ENCODE measurements around the gene NGB. TPM values are rescaled to one million over a fixed set of nuclear protein-coding genes. Genes with fewer than 3 reads are reported as not detected.

NGB gene
- total RNA-seq, 2 donors from 2014 or later = not detected

DNA sequence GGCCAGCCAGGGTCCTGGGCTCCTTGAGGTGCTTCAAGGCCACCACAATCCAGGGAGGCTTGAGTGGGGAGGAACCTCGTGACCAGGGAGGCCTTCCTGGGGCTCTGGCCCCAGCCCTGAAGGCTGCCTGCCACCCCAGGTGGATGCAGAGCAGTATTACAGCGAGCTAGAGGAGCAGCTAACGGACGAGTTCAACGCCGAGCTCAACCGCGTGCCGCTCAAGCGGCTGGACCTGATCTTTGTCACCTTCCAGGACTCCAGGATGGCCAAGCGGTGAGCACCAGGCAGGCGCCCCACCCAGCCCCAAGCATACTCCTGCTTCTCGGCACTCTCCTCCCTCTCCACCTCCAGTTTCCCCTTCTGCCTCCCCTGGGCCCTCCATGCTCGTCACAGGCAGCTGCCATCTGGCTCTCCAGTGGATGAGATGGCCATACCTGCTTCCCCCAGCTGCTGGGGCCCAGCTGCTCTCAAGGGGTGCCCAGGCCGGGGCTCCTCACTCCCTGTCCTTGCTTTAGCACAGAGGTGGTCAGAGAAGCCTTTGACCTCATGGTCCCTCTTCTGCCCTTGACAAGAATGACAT is 30.6 kb downstream of the NGB start:
- Mint-ChIP-seq H3K9me3 (no peaks in the 10 kb centered on the region), H3K4me3 (no peak overlapping the region), H3K36me3 (ENCODE audit: low read depth) (no peaks in the 10 kb centered on the region), H3K27ac (no peak overlapping the region), H3K4me1 (no peaks in the 10 kb centered on the region), H3K27me3 (ENCODE audit: insufficient read depth) (peaks cover 5% of the 10 kb centered on the region)
- no peak overlapping the region for H3K9ac ChIP-seq (ENCODE audit: extremely low read depth, low read length, poor library complexity, severe bottlenecking)
- H3K27me3 ChIP-seq (ENCODE audit: control insufficient read depth, insufficient read depth, low read length, poor library complexity, severe bottlenecking) = no peaks in the 10 kb centered on the region
- H3K27ac ChIP-seq (ENCODE audit: low read depth, low read length) = no peak overlapping the region
- no peaks in the 10 kb centered on the region for H3K9me3 ChIP-seq (ENCODE audit: control insufficient read depth, low read length)
- H3K4me1 ChIP-seq (ENCODE audit: control insufficient read depth, insufficient read depth, low read length) = no peaks in the 10 kb centered on the region
- H3K36me3 ChIP-seq (ENCODE audit: control insufficient read depth, insufficient read depth, low read length) = no peaks in the 10 kb centered on the region
- no peak overlapping the region for H3K4me3 ChIP-seq (ENCODE audit: low read length)
- TF ChIP-seq, protein P1, sequence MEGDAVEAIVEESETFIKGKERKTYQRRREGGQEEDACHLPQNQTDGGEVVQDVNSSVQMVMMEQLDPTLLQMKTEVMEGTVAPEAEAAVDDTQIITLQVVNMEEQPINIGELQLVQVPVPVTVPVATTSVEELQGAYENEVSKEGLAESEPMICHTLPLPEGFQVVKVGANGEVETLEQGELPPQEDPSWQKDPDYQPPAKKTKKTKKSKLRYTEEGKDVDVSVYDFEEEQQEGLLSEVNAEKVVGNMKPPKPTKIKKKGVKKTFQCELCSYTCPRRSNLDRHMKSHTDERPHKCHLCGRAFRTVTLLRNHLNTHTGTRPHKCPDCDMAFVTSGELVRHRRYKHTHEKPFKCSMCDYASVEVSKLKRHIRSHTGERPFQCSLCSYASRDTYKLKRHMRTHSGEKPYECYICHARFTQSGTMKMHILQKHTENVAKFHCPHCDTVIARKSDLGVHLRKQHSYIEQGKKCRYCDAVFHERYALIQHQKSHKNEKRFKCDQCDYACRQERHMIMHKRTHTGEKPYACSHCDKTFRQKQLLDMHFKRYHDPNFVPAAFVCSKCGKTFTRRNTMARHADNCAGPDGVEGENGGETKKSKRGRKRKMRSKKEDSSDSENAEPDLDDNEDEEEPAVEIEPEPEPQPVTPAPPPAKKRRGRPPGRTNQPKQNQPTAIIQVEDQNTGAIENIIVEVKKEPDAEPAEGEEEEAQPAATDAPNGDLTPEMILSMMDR (conservative IDR thresholded peaks at IDR 0.05) = no peak
- no peak for DNase-seq
- 89 to 90% methylated on average over 12 to 15 of the region's 15 CpGs for WGBS, 2 experiments (ENCODE audit: insufficient coverage in 1 of 2, insufficient read length in 1 of 2)

DNA sequence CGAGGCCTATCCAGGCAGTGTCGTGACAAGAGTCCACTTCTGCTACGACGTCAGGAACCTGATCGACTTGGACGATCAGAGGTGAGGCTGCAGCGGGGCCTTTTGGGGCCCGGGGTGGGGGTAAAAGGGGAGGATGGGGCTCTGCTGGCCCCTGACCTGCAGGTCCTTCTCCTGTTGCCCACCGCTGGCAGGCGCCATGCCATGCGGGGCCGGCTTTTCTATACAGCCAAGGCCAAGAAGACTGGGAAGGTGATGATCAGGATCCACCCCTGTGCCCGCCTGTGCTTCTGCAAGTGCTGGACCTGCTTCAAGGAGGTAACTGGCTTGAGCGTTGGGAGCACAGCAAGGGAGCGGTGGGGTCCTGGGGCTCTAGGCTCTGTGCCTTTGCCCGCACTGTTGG is 31.6 kb downstream of the NGB start:
- 95 to 97% methylated on average over 5 to 16 of the region's 16 CpGs for WGBS, 2 experiments (ENCODE audit: insufficient coverage in 1 of 2, insufficient read length in 1 of 2)
- H3K4me3 Mint-ChIP-seq = no peak overlapping the region

DNA sequence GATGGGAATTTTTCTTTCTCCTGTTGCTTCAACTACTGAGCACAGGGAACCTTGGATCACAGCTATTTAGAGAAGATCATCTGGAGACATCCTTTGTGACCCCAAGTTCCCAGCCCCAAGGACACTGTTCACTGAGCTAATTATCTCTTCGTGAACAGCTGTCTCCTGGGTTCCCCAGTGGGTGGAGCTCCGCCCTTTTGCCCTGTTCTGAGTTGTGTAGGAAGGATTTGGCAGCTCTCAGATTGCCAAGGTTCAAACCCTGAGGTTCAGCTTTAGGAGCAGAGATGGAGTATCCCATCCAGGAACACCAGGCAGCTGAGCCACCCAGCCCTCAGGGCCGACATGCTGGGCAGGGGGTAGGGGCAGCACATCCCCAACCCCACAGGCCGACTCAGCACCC is 32.0 kb downstream of the NGB start:
- Mint-ChIP-seq H3K9me3 (no peaks in the 10 kb centered on the region), H3K36me3 (ENCODE audit: low read depth) (no peaks in the 10 kb centered on the region), H3K4me3 (no peak overlapping the region), H3K27ac (no peak overlapping the region), H3K27me3 (ENCODE audit: insufficient read depth) (peaks cover 5% of the 10 kb centered on the region), H3K4me1 (no peaks in the 10 kb centered on the region)
- Histone ChIP-seq H3K27me3 (ENCODE audit: control insufficient read depth, insufficient read depth, low read length, poor library complexity, severe bottlenecking) (no peaks in the 10 kb centered on the region), H3K4me3 (ENCODE audit: low read length) (no peak overlapping the region), H3K27ac (ENCODE audit: low read depth, low read length) (no peak overlapping the region), H3K4me1 (ENCODE audit: control insufficient read depth, insufficient read depth, low read length) (no peaks in the 10 kb centered on the region), H3K36me3 (ENCODE audit: control insufficient read depth, insufficient read depth, low read length) (no peaks in the 10 kb centered on the region), H3K9me3 (ENCODE audit: control insufficient read depth, low read length) (no peaks in the 10 kb centered on the region), H3K9ac (ENCODE audit: extremely low read depth, low read length, poor library complexity, severe bottlenecking) (no peak overlapping the region)
- 75 to 78% methylated on average over 4 of the region's 4 CpGs for WGBS, 2 experiments (ENCODE audit: insufficient coverage in 1 of 2, insufficient read length in 1 of 2)
- no peak for DNase-seq
- TF ChIP-seq, protein P1 (conservative IDR thresholded peaks at IDR 0.05) = no peak

More for the DNA sequence above, 31.6 kb downstream of the NGB start:
- no peaks in the 10 kb centered on the region for H3K4me1 ChIP-seq (ENCODE audit: control insufficient read depth, insufficient read depth, low read length)
- no peaks in the 10 kb centered on the region for H3K27me3 ChIP-seq (ENCODE audit: control insufficient read depth, insufficient read depth, low read length, poor library complexity, severe bottlenecking)
- H3K36me3 ChIP-seq (ENCODE audit: control insufficient read depth, insufficient read depth, low read length) = no peaks in the 10 kb centered on the region
- no peaks in the 10 kb centered on the region for H3K4me1 Mint-ChIP-seq
- peaks cover 5% of the 10 kb centered on the region for H3K27me3 Mint-ChIP-seq (ENCODE audit: insufficient read depth)
- H3K36me3 Mint-ChIP-seq (ENCODE audit: low read depth) = no peaks in the 10 kb centered on the region
- H3K9me3 ChIP-seq (ENCODE audit: control insufficient read depth, low read length) = no peaks in the 10 kb centered on the region
- TF ChIP-seq, protein P1 (conservative IDR thresholded peaks at IDR 0.05) = no peak
- H3K27ac ChIP-seq (ENCODE audit: low read depth, low read length) = no peak overlapping the region
- H3K9me3 Mint-ChIP-seq = no peaks in the 10 kb centered on the region
- H3K9ac ChIP-seq (ENCODE audit: extremely low read depth, low read length, poor library complexity, severe bottlenecking) = no peak overlapping the region
- no peak overlapping the region for H3K27ac Mint-ChIP-seq
- H3K4me3 ChIP-seq (ENCODE audit: low read length) = no peak overlapping the region
- no peak for DNase-seq

All from endodermal cell (in vitro differentiated cells).